ENCODE results near the gene CHRM2.

DNA sequence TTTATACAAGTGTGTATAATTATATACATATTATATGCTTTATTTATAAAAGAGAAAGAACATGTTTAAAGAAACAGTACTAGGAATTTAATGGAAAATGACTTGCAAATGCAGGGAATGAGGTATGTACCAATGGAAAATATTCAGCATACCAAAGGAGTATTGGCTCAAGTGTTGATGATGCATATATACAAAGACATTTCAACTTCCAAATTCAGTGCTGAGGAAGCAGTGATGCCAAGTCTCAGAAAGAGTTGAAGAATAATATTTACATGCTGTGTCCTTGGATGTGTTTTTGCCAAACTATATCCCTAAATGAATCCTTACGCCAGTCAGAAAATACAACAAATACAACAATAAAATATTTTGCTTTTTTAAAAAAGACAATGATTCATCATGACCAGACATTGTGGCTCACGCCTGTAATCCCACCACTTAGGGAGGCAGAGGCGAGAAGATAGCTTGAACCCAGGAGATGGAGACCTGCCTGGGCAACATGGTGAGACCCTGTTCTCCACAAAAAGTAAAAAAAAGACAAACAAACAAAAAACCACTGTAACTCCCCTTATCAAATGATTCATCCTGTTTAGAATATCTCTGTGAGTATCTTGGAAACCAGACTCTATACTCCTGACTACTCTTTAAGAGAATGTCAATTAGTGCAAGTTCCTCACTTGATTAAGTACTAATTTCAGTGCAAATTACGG, 157.2 kb downstream of the CHRM2 start:
- TF ChIP-seq POLR2AphosphoS5 (IDR thresholded peaks at IDR 0.05) (no peak), POLR2A (IDR thresholded peaks at IDR 0.05) (no peak)

All from spleen (tissue), 3 donors.